A549 treated with Hydrocortisone at 1 μM for 4 hours (cell line): ENCODE data around the gene PRDM12. TPM values are rescaled to one million over a fixed set of nuclear protein-coding genes. Genes with fewer than 3 reads are reported as not detected.

Source experiments
- total RNA-seq: library from RNA; stranded (reverse); fragments of 200-300 nt; extraction: Qiagen RNA extraction; gene quantifications from 5 replicates; pipeline ENCODE4 v1.2.3, GENCODE V29; 2022

PRDM12 gene
- 0.20 to 0.36 TPM (median 0.29 TPM) in 5 replicates for total RNA-seq

GRCh38 chr9:130664251-130665028, at the start of gene PRDM12:
Gene PRDM12 (plus strand): TSS chr9:130664594. CDS start chr9:130664654, 60 bp downstream.

GRCh38 chr9:130693426-130694191, 29.2 kb downstream of the PRDM12 start, which contains the start of gene EXOSC2:
Gene EXOSC2 (plus strand): TSS chr9:130693780. CDS start chr9:130693792, 12 bp downstream.

Other genes with a start within 250 kb of the PRDM12 start
- gene ASS1, start 219.6 kb upstream of the PRDM12 start, total RNA-seq = 16.6 to 21.5 TPM (median 19.3 TPM) in 5 replicates
- 42.8 to 61.4 TPM (median 48.4 TPM) in 5 replicates for gene FUBP3, start 85.0 kb upstream of the PRDM12 start, total RNA-seq
- 45.4 to 84.6 TPM (median 47.7 TPM) in 5 replicates for gene EXOSC2, start 29.2 kb downstream of the PRDM12 start, total RNA-seq
- 42.6 to 53.0 TPM (median 52.2 TPM) in 5 replicates for gene ABL1, start 170.7 kb downstream of the PRDM12 start, total RNA-seq
- not detected in 5 replicates for gene QRFP, start 232.2 kb downstream of the PRDM12 start, total RNA-seq